BLaER1 (cell line): ENCODE data around the gene INSIG1.

ENCODE experiments used
- H3K27ac ChIP-seq: shearing (Covaris generic); formaldehyde crosslinking; 2 replicates; pipeline ENCODE4 v1.8.1; 2022
- H3K27me3 ChIP-seq: shearing (Covaris generic); formaldehyde crosslinking; 2 replicates; pipeline ENCODE4 v1.8.1; 2022
- H3K36me3 ChIP-seq: shearing (Covaris generic); formaldehyde crosslinking; 2 replicates; pipeline ENCODE4 v1.8.1; 2022
- H3K4me1 ChIP-seq: shearing (Covaris generic); formaldehyde crosslinking; 2 replicates; pipeline ENCODE4 v1.8.1; 2022
- H3K4me2 ChIP-seq: shearing (Covaris generic); formaldehyde crosslinking; 2 replicates; pipeline ENCODE4 v1.8.1; 2022
- H3K4me3 ChIP-seq: shearing (Covaris generic); formaldehyde crosslinking; 2 replicates; pipeline ENCODE4 v1.8.1; 2022
- H3K9ac ChIP-seq: shearing (Covaris generic); formaldehyde crosslinking; 2 replicates; pipeline ENCODE4 v1.8.1; 2022
- H3K9me3 ChIP-seq: shearing (Covaris generic); formaldehyde crosslinking; 2 replicates; pipeline ENCODE4 v1.8.1; 2022
- H4K20me1 ChIP-seq: shearing (Covaris generic); formaldehyde crosslinking; 2 replicates; pipeline ENCODE4 v1.8.1; 2022
- Cebpa-rat ChIP-seq: shearing (Covaris generic); IDR thresholded peaks from 2 replicates; pipeline ENCODE4 v1.8.1; 2022

INSIG1 gene

GRCh38 chr7:155333346-155334234 is 35.9 kb downstream of the INSIG1 start:
- Histone ChIP-seq H3K27me3 (no peaks in the 10 kb centered on the region), H3K27ac (no peak overlapping the region), H3K36me3 (no peaks in the 10 kb centered on the region), H3K9me3 (no peaks in the 10 kb centered on the region), H3K9ac (no peak overlapping the region), H3K4me2 (peak overlapping the region; percentile 21), H4K20me1 (0 out of 2 replicates have a peak, but pooled peaks cover 4% of the 10 kb centered on the region), H3K4me3 (no peak overlapping the region), H3K4me1 (peaks cover 17% of the 10 kb centered on the region)
- TF ChIP-seq Cebpa-rat, result no peak

- Histone ChIP-seq H3K9me3 (no peaks in the 10 kb centered on the region), H3K4me2 (no peak overlapping the region), H3K4me3 (no peak overlapping the region), H3K27ac (no peak overlapping the region), H3K9ac (no peak overlapping the region), H3K4me1 (peaks cover 44% of the 10 kb centered on the region), H3K27me3 (no peaks in the 10 kb centered on the region), H4K20me1 (peaks cover 4% of the 10 kb centered on the region; the same call in 1 of the 2 replicates), H3K36me3 (no peaks in the 10 kb centered on the region)
- TF ChIP-seq Cebpa-rat, result no peak
Observed at GRCh38 chr7:155336812-155337602, 39.3 kb downstream of the INSIG1 start.

DNA sequence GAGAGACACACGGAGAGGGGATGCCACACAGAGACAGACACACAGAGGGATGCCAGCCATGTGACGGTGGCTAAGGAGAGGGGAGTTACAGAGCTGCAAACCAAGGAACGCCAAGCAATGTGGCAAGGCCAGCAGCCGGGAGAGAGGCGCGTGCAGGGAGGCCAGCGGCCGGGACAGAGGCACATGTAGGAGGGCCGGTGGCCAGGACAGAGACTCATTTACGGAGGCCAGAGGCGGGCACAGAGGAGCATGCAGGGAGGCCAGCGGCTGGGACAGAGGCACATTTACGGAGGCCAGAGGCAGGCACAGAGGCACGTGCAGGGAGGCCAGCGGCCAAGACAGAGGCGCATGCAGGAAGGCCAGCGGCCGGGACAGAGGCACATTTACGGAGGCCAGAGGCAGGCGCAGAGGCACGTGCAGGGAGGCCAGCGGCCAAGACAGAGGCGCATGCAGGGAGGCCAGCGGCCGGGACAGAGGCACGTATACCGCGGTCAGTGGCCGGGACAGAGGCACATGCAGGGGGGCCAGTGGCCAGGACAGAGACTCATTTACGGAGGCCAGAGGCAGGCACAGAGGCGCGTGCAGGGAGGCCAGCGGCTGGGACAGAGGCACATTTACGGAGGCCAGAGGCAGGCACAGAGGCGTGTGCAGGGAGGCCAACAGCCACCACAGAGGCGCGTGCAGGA is 40.4 kb downstream of the INSIG1 start:
- H4K20me1 ChIP-seq, result peaks cover 4% of the 10 kb centered on the region; the same call in 1 of the 2 replicates
- H3K9ac ChIP-seq, result no peak overlapping the region
- peak overlapping the region; percentile 40 for H3K4me3 ChIP-seq
- peak overlapping the region; percentile 80 for H3K4me2 ChIP-seq
- peaks cover 53% of the 10 kb centered on the region for H3K4me1 ChIP-seq
- H3K27me3 ChIP-seq, result no peaks in the 10 kb centered on the region
- H3K9me3 ChIP-seq, result no peaks in the 10 kb centered on the region
- TF ChIP-seq Cebpa-rat, result no peak
- H3K36me3 ChIP-seq, result no peaks in the 10 kb centered on the region
- 0 out of 2 replicates have a peak overlapping the region, but pooled peaks have one; percentile 23 for H3K27ac ChIP-seq

DNA sequence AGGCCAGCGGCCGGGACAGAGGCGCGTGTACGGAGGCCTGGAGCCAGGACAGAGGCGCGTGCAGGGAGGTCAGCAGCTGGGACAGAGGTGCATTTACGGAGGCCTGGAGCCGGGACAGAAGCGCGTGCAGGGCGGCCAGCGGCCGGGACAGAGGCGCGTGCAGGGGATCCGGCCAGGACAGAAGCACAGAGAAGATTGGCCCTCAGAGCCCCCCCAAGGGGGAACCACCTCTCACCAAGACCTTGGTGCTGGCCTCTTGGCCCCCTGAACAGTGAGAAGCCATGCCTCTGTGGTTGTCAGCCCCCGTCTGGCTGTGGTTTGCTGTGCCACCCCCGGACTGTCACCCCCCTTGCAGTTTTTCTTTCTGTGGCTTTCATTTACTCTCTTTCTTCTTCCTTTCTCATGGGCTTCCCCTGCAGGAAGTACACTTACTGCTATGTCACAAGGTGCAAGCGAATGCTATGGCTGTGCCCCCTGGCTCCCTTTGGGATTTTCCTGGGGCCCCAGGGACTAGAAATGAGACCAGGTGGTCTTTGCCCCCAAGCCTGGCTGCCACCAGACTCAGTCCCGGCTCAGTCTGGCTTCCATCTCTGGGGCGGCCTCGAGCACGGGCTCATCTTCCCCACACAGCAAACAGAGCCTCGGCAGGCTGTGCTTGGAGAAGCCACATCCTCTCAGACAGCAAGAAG is 41.1 kb downstream of the INSIG1 start:
- Histone ChIP-seq H3K4me2 (peak overlapping the region; percentile 80), H3K36me3 (no peaks in the 10 kb centered on the region), H3K27me3 (no peaks in the 10 kb centered on the region), H4K20me1 (peaks cover 4% of the 10 kb centered on the region; the same call in 1 of the 2 replicates), H3K9me3 (no peaks in the 10 kb centered on the region), H3K4me3 (peak overlapping the region; percentile 40), H3K27ac (peak overlapping the region; percentile 23; the same call in 1 of the 2 replicates), H3K9ac (peak overlapping the region; percentile 17; the same call in 1 of the 2 replicates), H3K4me1 (peaks cover 57% of the 10 kb centered on the region)
- no peak for TF ChIP-seq Cebpa-rat

DNA sequence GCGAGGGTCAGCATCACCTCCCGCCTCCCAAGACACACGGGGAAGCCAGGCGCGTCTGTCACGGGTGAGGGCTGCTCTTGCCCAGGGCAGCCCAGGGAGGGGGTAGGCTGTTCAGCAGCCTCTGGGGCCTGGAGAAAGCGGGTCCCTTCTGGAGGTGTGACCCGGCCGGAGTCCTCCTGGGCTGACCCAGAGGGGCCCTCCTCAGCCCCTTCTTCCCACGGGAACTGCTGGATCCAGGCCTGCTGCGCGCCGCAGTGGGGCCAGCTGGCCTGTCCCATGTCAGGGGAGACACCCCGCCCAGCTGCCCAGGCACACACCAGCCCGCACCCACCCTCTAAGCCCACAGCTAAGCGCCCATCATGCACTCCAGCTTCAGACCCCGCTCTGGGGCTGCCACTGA is 41.8 kb downstream of the INSIG1 start:
- H3K27ac ChIP-seq, result peak overlapping the region; percentile 23
- H3K9ac ChIP-seq, result peak overlapping the region; percentile 17; the same call in 1 of the 2 replicates
- H3K4me3 ChIP-seq, result no peak overlapping the region
- TF ChIP-seq Cebpa-rat, result no peak
- H3K27me3 ChIP-seq, result no peaks in the 10 kb centered on the region
- no peaks in the 10 kb centered on the region for H3K9me3 ChIP-seq
- H3K4me1 ChIP-seq, result peaks cover 59% of the 10 kb centered on the region
- H3K4me2 ChIP-seq, result peak overlapping the region; percentile 80
- no peaks in the 10 kb centered on the region for H3K36me3 ChIP-seq
- H4K20me1 ChIP-seq, result peaks cover 4% of the 10 kb centered on the region; the same call in 1 of the 2 replicates

DNA sequence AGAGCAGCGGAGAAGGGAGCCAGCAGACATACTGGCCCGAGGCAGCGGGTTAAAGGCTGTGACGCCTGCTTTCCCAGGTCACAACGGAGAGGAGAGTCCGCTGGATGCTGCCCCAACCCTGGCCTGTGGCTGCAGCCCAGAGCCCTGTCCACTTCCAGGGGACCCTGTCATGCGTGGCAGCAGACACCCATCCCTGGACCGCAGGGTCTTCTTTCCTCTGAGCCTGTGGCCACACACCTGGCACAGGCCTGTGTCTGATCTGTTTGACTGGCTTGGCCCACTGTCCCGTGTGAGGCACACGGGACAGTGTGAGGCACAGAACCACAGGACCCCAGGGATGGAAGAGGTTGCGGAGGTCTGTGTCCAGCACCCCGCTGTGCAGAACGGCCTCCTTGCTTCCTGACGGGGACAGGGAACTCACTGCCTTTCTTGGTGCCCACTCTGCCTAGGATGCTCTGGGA is 42.4 kb downstream of the INSIG1 start:
- no peak for TF ChIP-seq Cebpa-rat
- Histone ChIP-seq H3K9me3 (no peaks in the 10 kb centered on the region), H4K20me1 (peaks cover 4% of the 10 kb centered on the region; the same call in 1 of the 2 replicates), H3K4me2 (peak overlapping the region; percentile 80), H3K4me3 (no peak overlapping the region), H3K4me1 (peaks cover 64% of the 10 kb centered on the region), H3K36me3 (no peaks in the 10 kb centered on the region), H3K27me3 (no peaks in the 10 kb centered on the region), H3K9ac (no peak overlapping the region), H3K27ac (no peak overlapping the region)

- Histone ChIP-seq H3K27ac (no peak overlapping the region), H3K4me1 (peaks cover 69% of the 10 kb centered on the region), H3K9ac (no peak overlapping the region), H3K36me3 (no peaks in the 10 kb centered on the region), H3K4me3 (no peak overlapping the region), H4K20me1 (peaks cover 4% of the 10 kb centered on the region; the same call in 1 of the 2 replicates), H3K27me3 (no peaks in the 10 kb centered on the region), H3K4me2 (peak overlapping the region; percentile 80; the same call in 1 of the 2 replicates), H3K9me3 (no peaks in the 10 kb centered on the region)
- TF ChIP-seq Cebpa-rat, result no peak
Observed at GRCh38 chr7:155340721-155341120, 43.0 kb downstream of the INSIG1 start.

GRCh38 chr7:155341463-155341983 is 43.8 kb downstream of the INSIG1 start:
- peaks cover 4% of the 10 kb centered on the region; the same call in 1 of the 2 replicates for H4K20me1 ChIP-seq

More at GRCh38 chr7:155341463-155341983, 43.8 kb downstream of the INSIG1 start:
- no peaks in the 10 kb centered on the region for H3K36me3 ChIP-seq
- no peak for TF ChIP-seq Cebpa-rat
- H3K27me3 ChIP-seq, result no peaks in the 10 kb centered on the region
- no peaks in the 10 kb centered on the region for H3K9me3 ChIP-seq
- no peak overlapping the region for H3K27ac ChIP-seq
- no peak overlapping the region for H3K9ac ChIP-seq
- H3K4me3 ChIP-seq, result no peak overlapping the region
- peaks cover 69% of the 10 kb centered on the region for H3K4me1 ChIP-seq
- H3K4me2 ChIP-seq, result peak overlapping the region; percentile 22; the same call in 1 of the 2 replicates
